Measurements from ENCODE around the gene ZNF778. TPM values are rescaled to one million over a fixed set of nuclear protein-coding genes. Genes with fewer than 3 reads are reported as not detected.
A peak's percentile ranks its signal among the peaks of the same experiment; 100 is the strongest.
"Not testable (repeated sequence)": the region's sequence is repeated elsewhere in the genome, so short reads cannot be mapped to it uniquely, and the experiment has no call there.

Gene ZNF778
- polyA plus RNA-seq, 1 of the 3 experiments (the other 2 are of a cell fraction): 10.8 TPM

GRCh38 chr16:89257757-89258465, 40.4 kb downstream of the ZNF778 start:
- H4K20me1 ChIP-seq (ENCODE audit: insufficient read depth): no peaks in the 10 kb centered on the region
- H3K36me3 ChIP-seq (replicated peaks in 1 of 2; ENCODE audit: control insufficient read depth in 1 of 2, insufficient read depth in 2 of 2, low read length in 1 of 2): no peaks in the 10 kb centered on the region
- WGBS (ENCODE audit: low lambda C conversion rate): 82% methylated on average over 18 of the region's 18 CpGs
- H3K4me1 ChIP-seq (ENCODE audit: control insufficient read depth in 1 of 2, insufficient read depth in 2 of 2, low read depth in 1 of 2, low read length in 1 of 2): no peaks in the 10 kb centered on the region
- no peak overlapping the region for H3K27ac ChIP-seq (ENCODE audit: low read depth in 2 of 2, low read length in 1 of 2)
- ChIA-PET POLR2A (no interaction called here), CTCF (no interaction called here)
- no peaks in the 10 kb centered on the region for H3K9me2 ChIP-seq
- H3K9ac ChIP-seq: no peak overlapping the region
- H3K4me2 ChIP-seq: no peak overlapping the region
- no peak overlapping the region for H3K4me3 ChIP-seq (ENCODE audit: low read depth in 2 of 2, low read length in 1 of 2)
- DNase-seq: peak; percentile 32
- no peak overlapping the region for H2AFZ ChIP-seq (ENCODE audit: low read depth)
- H3K9me3 ChIP-seq: no peaks in the 10 kb centered on the region
- no peaks in the 10 kb centered on the region for H3K27me3 ChIP-seq (ENCODE audit: insufficient read depth)
- H3K79me2 ChIP-seq (ENCODE audit: insufficient read depth): no peaks in the 10 kb centered on the region
- no peaks in the 10 kb centered on the region for H3F3A ChIP-seq (replicated peaks; ENCODE audit: insufficient read depth)
- TF ChIP-seq MAX (IDR thresholded peaks at IDR 0.05; ENCODE audit: low read depth) (no peak), TCF12 (IDR thresholded peaks at IDR 0.05) (no peak), SIN3A (IDR thresholded peaks at IDR 0.05; ENCODE audit: borderline replicate concordance, low read depth, low read length) (no peak), REST (IDR thresholded peaks at IDR 0.05; ENCODE audit: low read depth, low read length) (no peak), EZH2phosphoT487 (IDR thresholded peaks at IDR 0.05; ENCODE audit: borderline replicate concordance, low read depth) (no peak), PBX3 (IDR thresholded peaks at IDR 0.05) (no peak)

GRCh38 chr16:89259901-89260300, 42.4 kb downstream of the ZNF778 start:
- DNase-seq; H3K9me3 ChIP-seq; H3K9me2 ChIP-seq; H3F3A ChIP-seq (replicated peaks; ENCODE audit: insufficient read depth); H3K4me2 ChIP-seq; H4K20me1 ChIP-seq (ENCODE audit: insufficient read depth); H3K4me3 ChIP-seq (ENCODE audit: low read depth in 2 of 2, low read length in 1 of 2); H3K36me3 ChIP-seq (replicated peaks in 1 of 2; ENCODE audit: control insufficient read depth in 1 of 2, insufficient read depth in 2 of 2, low read length in 1 of 2); H3K27ac ChIP-seq (ENCODE audit: low read depth in 2 of 2, low read length in 1 of 2); H3K79me2 ChIP-seq (ENCODE audit: insufficient read depth); POLR2A ChIA-PET; H3K4me1 ChIP-seq (ENCODE audit: control insufficient read depth in 1 of 2, insufficient read depth in 2 of 2, low read depth in 1 of 2, low read length in 1 of 2); H3K9ac ChIP-seq; H3K27me3 ChIP-seq (ENCODE audit: insufficient read depth); H2AFZ ChIP-seq (ENCODE audit: low read depth): not testable (repeated sequence)
- WGBS (ENCODE audit: low lambda C conversion rate): 96% methylated on average over 13 of the region's 13 CpGs
- CTCF ChIA-PET: interaction anchor here (1.5 kb wide), 2 partner anchors 13 to 49 kb away, joined by 4 read pairs; no protein-coding TSS in a partner anchor
